Left ventricle myocardium inferior (tissue), 1 donor: ENCODE measurements around the gene PLEKHD1. TPM values are rescaled to one million over a fixed set of nuclear protein-coding genes. Genes with fewer than 3 reads are reported as not detected.

ENCODE experiments used
- DNase-seq: peaks from one replicate; pipeline ENCODE4 v3.0.0-alpha.2; 2020
- H3K27ac ChIP-seq: fragments of 200-600 bp; replicated peaks from 2 replicates; pipeline ENCODE4 v1.8.0; 2021
- H3K27me3 ChIP-seq: fragments of 200-600 bp; 2 replicates; pipeline ENCODE4 v1.8.0; 2021; ENCODE audit warnings: low read depth
- H3K36me3 ChIP-seq: fragments of 200-600 bp; 2 replicates; pipeline ENCODE4 v1.8.0; 2021
- H3K4me1 ChIP-seq: fragments of 200-600 bp; 2 replicates; pipeline ENCODE4 v1.8.0; 2021
- H3K4me3 ChIP-seq: fragments of 200-600 bp; 2 replicates; pipeline ENCODE4 v1.8.0; 2021; ENCODE audit warnings: mild to moderate bottlenecking, moderate library complexity
- H3K9me3 ChIP-seq: fragments of 200-600 bp; replicated peaks from 2 replicates; pipeline ENCODE4 v1.8.0; 2021
- intact Hi-C: fragments of 100-400 bp; cut with micrococcal nuclease; formaldehyde crosslinking; loops from one replicate; pipeline ENCODE4 v1.11.0; 2022
- total RNA-seq: library from RNA; stranded (reverse); fragmentation: NEBNext Ultra II Directional; extraction: Animal tissue kit (Norgen Biotek cat#: 25700); gene quantifications from one replicate; pipeline ENCODE4 v1.2.1, GENCODE V29; 2021
- TF ChIP-seq, protein P1 (sequence below): fragments of 200-600 bp; IDR thresholded peaks from 2 replicates; pipeline ENCODE4 v1.8.0; 2021; ENCODE audit warnings: antibody characterized with exemption, mild to moderate bottlenecking, borderline replicate concordance
- donor health status: DM: no; HTN: yes; CAD: no; lungs with severe emphysema.

The PLEKHD1 gene
- total RNA-seq, 1 donor from 2014 or later: 0.14 TPM

DNA sequence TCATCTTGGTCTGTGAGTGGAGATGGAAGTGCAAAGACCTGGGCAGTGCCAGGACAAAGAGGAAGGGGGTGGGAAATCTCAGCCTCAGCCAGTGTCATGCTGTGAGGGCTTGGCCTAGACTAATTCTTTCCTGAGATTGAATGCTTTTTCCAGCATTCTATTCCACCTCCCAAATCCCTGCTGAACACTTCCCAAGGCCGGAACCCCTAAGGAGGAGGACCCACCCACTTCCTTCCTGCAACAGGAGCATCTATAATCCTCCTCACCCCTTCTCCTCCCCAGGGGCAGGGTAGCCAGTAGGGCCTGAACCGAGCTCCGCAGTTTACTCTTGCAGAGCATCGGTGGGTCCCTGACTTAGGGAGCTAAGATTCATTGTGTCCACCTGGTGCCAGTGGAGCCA, 3.2 kb downstream of the PLEKHD1 start:
- peaks cover 49% of the 10 kb centered on the region for H3K27me3 ChIP-seq
- intact Hi-C loops: no loop called here
- H3K9me3 ChIP-seq: no peaks in the 10 kb centered on the region
- TF ChIP-seq, protein P1, sequence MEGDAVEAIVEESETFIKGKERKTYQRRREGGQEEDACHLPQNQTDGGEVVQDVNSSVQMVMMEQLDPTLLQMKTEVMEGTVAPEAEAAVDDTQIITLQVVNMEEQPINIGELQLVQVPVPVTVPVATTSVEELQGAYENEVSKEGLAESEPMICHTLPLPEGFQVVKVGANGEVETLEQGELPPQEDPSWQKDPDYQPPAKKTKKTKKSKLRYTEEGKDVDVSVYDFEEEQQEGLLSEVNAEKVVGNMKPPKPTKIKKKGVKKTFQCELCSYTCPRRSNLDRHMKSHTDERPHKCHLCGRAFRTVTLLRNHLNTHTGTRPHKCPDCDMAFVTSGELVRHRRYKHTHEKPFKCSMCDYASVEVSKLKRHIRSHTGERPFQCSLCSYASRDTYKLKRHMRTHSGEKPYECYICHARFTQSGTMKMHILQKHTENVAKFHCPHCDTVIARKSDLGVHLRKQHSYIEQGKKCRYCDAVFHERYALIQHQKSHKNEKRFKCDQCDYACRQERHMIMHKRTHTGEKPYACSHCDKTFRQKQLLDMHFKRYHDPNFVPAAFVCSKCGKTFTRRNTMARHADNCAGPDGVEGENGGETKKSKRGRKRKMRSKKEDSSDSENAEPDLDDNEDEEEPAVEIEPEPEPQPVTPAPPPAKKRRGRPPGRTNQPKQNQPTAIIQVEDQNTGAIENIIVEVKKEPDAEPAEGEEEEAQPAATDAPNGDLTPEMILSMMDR: no peak
- H3K4me1 ChIP-seq: peaks cover 18% of the 10 kb centered on the region
- no peak overlapping the region for H3K4me3 ChIP-seq
- no peak overlapping the region for H3K27ac ChIP-seq
- H3K36me3 ChIP-seq: no peaks in the 10 kb centered on the region
- no peak for DNase-seq

DNA sequence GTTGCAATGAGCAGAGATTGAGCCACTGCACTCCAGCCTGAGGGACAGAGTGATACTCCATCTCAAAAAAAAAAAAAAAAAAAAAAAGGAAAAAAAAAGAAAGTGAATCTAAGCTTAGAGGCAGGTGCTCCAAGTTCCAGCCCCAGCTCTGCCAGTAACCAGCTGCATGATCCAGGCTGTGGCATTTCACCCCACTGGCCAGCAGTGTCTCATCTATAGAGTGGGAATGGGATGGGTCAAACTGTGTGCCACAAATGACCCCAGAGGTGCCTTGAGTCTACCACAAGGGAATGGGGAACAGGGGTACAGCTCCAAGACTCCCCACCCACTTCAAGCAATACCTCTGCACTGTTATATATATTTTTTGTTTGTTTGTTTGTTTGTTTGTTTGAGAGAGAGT, 5.0 kb downstream of the PLEKHD1 start:
- Histone ChIP-seq H3K4me1 (peaks cover 7% of the 10 kb centered on the region), H3K4me3 (no peak overlapping the region), H3K36me3 (no peaks in the 10 kb centered on the region), H3K27ac (no peak overlapping the region), H3K27me3 (peaks cover 32% of the 10 kb centered on the region), H3K9me3 (no peaks in the 10 kb centered on the region)
- intact Hi-C loops: no loop called here
- TF ChIP-seq, protein P1: no peak
- DNase-seq: no peak

DNA sequence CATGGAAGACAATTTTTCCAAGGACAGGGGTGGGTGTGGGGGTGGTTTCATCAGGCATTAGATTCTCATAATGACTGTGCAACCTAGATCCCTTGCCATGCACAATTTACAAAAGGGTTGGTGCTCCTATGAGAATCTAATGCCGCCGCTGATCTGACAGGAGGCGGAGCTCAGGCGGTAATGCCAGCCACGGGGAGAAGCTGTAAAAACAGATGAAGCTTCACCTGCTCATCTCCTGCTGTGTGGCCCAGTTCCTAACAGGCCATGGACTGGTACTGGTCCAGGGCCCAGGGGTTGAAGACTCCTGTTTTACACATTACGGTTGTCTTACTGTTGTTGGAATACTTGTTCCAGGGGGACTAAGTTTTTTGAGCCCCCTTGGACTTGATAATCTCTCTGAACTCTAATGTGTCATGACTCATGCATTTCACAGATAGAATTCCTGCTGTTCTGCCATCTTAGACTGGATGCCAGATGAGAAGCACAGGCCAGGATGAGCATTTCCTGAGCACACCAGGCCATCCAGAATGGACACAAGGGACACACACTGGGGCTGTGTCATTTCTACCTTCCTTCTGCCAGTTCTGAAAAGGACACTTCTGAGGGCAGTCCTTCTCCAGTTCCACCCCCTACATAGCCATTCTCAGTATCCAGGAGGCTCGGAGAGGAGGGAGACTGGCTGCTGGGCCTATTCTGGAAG, 5.8 kb downstream of the PLEKHD1 start:
- TF ChIP-seq, protein P1: no peak
- no peaks in the 10 kb centered on the region for H3K4me1 ChIP-seq
- H3K9me3 ChIP-seq: no peaks in the 10 kb centered on the region
- no peak overlapping the region for H3K27ac ChIP-seq
- H3K4me3 ChIP-seq: no peak overlapping the region
- no peaks in the 10 kb centered on the region for H3K36me3 ChIP-seq
- no peak for DNase-seq
- H3K27me3 ChIP-seq: peaks cover 23% of the 10 kb centered on the region
- intact Hi-C loops: no loop called here

DNA sequence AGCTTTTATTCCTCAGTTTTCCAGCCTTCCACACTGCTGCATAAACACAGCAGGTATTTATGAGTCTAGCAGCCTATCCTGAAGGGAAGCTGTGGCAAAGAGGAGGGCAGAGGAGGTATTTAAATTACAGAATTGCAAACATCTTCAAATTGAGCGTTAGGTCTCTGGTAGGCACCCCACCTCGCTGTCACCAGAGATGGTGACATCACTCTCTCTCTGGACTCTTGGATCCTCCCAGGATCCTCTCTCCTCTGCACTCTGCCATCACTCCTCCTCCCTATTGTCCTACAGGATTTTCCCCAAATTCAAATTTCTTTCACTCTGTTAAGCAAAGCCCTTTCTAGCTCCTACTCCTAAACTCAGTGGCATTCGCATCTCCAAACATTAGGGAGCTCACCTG, 6.7 kb downstream of the PLEKHD1 start:
- H3K4me1 ChIP-seq: no peaks in the 10 kb centered on the region
- TF ChIP-seq, protein P1: no peak
- intact Hi-C loops: no loop called here
- no peak for DNase-seq
- peaks cover 19% of the 10 kb centered on the region for H3K27me3 ChIP-seq
- no peak overlapping the region for H3K4me3 ChIP-seq
- no peaks in the 10 kb centered on the region for H3K9me3 ChIP-seq
- no peak overlapping the region for H3K27ac ChIP-seq
- H3K36me3 ChIP-seq: no peaks in the 10 kb centered on the region

DNA sequence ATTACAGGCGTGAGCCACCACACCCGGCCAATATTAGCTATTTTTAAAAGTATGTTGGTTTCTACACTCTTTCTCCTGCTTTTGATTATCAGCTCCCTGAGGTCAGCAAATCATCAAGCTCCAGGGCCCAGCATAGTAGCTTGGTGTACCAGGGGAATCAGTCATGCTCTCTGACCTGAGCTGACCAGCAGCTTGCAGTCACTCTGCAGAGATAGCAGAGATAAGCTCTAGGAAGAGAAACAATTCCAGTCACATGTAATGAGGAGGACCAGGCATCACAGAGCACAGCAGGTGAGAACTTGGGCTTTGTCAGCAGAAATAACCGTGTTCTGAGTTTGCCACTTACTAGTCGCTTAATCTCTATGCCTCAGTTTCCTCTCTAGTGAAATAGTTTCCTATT, 8.5 kb downstream of the PLEKHD1 start:
- Histone ChIP-seq H3K36me3 (no peaks in the 10 kb centered on the region), H3K9me3 (no peaks in the 10 kb centered on the region), H3K27ac (no peak overlapping the region), H3K4me1 (no peaks in the 10 kb centered on the region), H3K4me3 (no peak overlapping the region), H3K27me3 (peaks cover 4% of the 10 kb centered on the region)
- intact Hi-C loops: no loop called here
- TF ChIP-seq, protein P1: no peak
- no peak for DNase-seq
